K562 (cell line): ENCODE results near the gene SERAC1. TPM values are rescaled to one million over a fixed set of nuclear protein-coding genes. Genes with fewer than 3 reads are reported as not detected.

Source experiments
- BCOR ChIP-seq: fragments of 450-650 bp; IDR thresholded peaks from 2 replicates; pipeline ENCODE4 v1.6.1; 2016
- CEBPB ChIP-seq: fragments of 450-650 bp; IDR thresholded peaks from 2 replicates; pipeline ENCODE4 v1.6.1; 2016; ENCODE audit warnings: missing genetic modification characterization, missing compliant biosample characterization
- CEBPG ChIP-seq, 3 experiments: fragments of 200-800 bp in 1 of 3; sonication (Bioruptor generic) in 1 of 3; sonication (generic) in 1 of 3; formaldehyde crosslinking in 1 of 3; IDR thresholded peaks in 2 of 3; conservative IDR thresholded peaks in 1 of 3; 2 replicates each; pipeline versions ENCODE4 v1.6.1 to v1.8.0; 2016 to 2022; ENCODE audit warnings: missing compliant biosample characterization in 2 of 3, missing genetic modification characterization in 2 of 3, mild to moderate bottlenecking in 1 of 3, missing genetic modification reagents in 1 of 3
- NONO ChIP-seq, 2 experiments: fragments of 200-400 bp in 1 of 2; fragments of 450-650 bp in 1 of 2; formaldehyde crosslinking in 1 of 2; IDR thresholded peaks; 2 replicates each; pipeline ENCODE4 v1.6.1; 2017; ENCODE audit warnings: low read depth in 2 of 2, mild to moderate bottlenecking in 2 of 2, moderate library complexity in 2 of 2, low read length in 1 of 2
- RERE ChIP-seq: sonication (generic); formaldehyde crosslinking; IDR thresholded peaks from 2 replicates; pipeline ENCODE4 v1.8.0; 2023; ENCODE audit warnings: missing genetic modification reagents, mild to moderate bottlenecking, borderline replicate concordance
- ZBTB43 ChIP-seq: sonication (generic); formaldehyde crosslinking; IDR thresholded peaks from 2 replicates; pipeline ENCODE4 v1.8.0; 2023; ENCODE audit warnings: mild to moderate bottlenecking, missing genetic modification reagents
- ZC3H11A ChIP-seq: IDR thresholded peaks from 2 replicates; pipeline ENCODE4 v1.6.1; 2012; ENCODE audit warnings: low read depth, low read length, improper control_type of control experiment
- ZNF408 ChIP-seq: fragments of 250-450 bp; sonication (Bioruptor Pico); IDR thresholded peaks from 2 replicates; pipeline ENCODE4 v1.4.0; 2020; ENCODE audit warnings: low read depth, mild to moderate bottlenecking, moderate library complexity
- polyA plus RNA-seq, 8 experiments: library from polyadenylated mRNA; depleted of rRNA in 4 of 8; stranded (reverse) in 5 of 8; unstranded in 3 of 8; fragments of >200 nt; fragmentation: Nextera tagmentation in 2 of 8; fragmentation: Illumina TruSeq in 1 of 8; extraction: Ambion mirVana in 2 of 8; extraction: Trizol in 1 of 8; gene quantifications; 2 replicates each; pipeline versions ENCODE4 v1.2.1 to v1.2.3, GENCODE V29; 2011 to 2014; ENCODE audit warnings: inconsistent platforms in 1 of 8, missing spikeins in 1 of 8
- total RNA-seq, 7 experiments: library from RNA; depleted of rRNA in 6 of 7; stranded (reverse); fragments of >200 nt in 6 of 7; fragmentation: Illumina TruSeq in 2 of 7; extraction: Trizol in 2 of 7; gene quantifications; 2 replicates each; pipeline versions ENCODE4 v1.2.1 to v1.2.3, GENCODE V29; 2011 to 2021; ENCODE audit warnings: low replicate concordance in 1 of 7
- TF ChIP-seq, protein P1 (sequence below): fragments of 450-650 bp; formaldehyde crosslinking; IDR thresholded peaks from 2 replicates; pipeline ENCODE4 v1.4.0; 2020; ENCODE audit warnings: mild to moderate bottlenecking
- TF ChIP-seq, protein P2 (sequence below): IDR thresholded peaks from 3 replicates; pipeline ENCODE4 v1.6.1; 2011; ENCODE audit warnings: borderline replicate concordance, mild to moderate bottlenecking, moderate library complexity; ENCODE audit not compliant: insufficient read length; ENCODE audit errors: extremely low read depth

The SERAC1 gene
- total and polyA plus RNA-seq, 9 of the 15 experiments (the other 6 are each of a cell fraction or from before 2014, with no cell fraction given), result 1.8 to 6.2 (median 2.8) TPM

DNA sequence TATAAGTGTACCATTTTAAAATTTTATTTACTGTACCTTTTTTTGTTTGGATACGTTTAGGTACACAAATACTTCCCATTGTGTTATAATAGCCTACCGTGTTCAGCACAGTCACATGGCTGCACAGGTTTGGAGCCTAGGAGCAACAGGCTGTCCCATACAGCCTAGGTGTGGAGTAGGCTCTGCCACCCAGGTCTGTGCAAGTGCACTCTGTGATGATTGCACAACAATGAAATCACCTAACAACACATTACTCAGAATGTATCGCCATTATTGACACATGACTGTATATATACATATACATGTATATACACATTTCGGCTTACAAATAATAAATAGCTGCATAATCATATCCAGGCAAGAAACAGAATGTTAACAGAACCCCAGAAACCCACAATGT, 15.4 kb downstream of the SERAC1 start (continued):
- TF ChIP-seq ZBTB43 (CRISPR knock-in tag) (no peak), CEBPG (CRISPR knock-in tag; IDR thresholded peaks at IDR 0.05) (no peak), CEBPG (tag; conservative IDR thresholded peaks at IDR 0.05 in 1 of 2, IDR thresholded peaks at IDR 0.05 in 1 of 2) (peak; percentile 46 to 67; a peak in 3 of 4 replicates), CEBPB (tag) (peak; percentile 83), BCOR (no peak), ZC3H11A (no peak), NONO (IDR thresholded peaks at IDR 0.05; ENCODE audit: low read depth in 2 of 2, low read length in 1 of 2) (no peak), RERE (CRISPR knock-in tag) (no peak), ZNF408 (CRISPR knock-in tag) (no peak)
- TF ChIP-seq, protein P1, sequence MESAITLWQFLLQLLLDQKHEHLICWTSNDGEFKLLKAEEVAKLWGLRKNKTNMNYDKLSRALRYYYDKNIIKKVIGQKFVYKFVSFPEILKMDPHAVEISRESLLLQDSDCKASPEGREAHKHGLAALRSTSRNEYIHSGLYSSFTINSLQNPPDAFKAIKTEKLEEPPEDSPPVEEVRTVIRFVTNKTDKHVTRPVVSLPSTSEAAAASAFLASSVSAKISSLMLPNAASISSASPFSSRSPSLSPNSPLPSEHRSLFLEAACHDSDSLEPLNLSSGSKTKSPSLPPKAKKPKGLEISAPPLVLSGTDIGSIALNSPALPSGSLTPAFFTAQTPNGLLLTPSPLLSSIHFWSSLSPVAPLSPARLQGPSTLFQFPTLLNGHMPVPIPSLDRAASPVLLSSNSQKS (CRISPR knock-in tag), result no peak
- TF ChIP-seq, protein P2, sequence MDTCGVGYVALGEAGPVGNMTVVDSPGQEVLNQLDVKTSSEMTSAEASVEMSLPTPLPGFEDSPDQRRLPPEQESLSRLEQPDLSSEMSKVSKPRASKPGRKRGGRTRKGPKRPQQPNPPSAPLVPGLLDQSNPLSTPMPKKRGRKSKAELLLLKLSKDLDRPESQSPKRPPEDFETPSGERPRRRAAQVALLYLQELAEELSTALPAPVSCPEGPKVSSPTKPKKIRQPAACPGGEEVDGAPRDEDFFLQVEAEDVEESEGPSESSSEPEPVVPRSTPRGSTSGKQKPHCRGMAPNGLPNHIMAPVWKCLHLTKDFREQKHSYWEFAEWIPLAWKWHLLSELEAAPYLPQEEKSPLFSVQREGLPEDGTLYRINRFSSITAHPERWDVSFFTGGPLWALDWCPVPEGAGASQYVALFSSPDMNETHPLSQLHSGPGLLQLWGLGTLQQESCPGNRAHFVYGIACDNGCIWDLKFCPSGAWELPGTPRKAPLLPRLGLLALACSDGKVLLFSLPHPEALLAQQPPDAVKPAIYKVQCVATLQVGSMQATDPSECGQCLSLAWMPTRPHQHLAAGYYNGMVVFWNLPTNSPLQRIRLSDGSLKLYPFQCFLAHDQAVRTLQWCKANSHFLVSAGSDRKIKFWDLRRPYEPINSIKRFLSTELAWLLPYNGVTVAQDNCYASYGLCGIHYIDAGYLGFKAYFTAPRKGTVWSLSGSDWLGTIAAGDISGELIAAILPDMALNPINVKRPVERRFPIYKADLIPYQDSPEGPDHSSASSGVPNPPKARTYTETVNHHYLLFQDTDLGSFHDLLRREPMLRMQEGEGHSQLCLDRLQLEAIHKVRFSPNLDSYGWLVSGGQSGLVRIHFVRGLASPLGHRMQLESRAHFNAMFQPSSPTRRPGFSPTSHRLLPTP, result no peak
